Liver (tissue), 9 donors: ENCODE measurements around the gene C11orf97. TPM values are rescaled to one million over a fixed set of nuclear protein-coding genes. Genes with fewer than 3 reads are reported as not detected.
A peak's percentile ranks its signal among the peaks of the same experiment; 100 is the strongest.
"Not testable (repeated sequence)": the region's sequence is repeated elsewhere in the genome, so short reads cannot be mapped to it uniquely, and the experiment has no call there.

Experiments used
- DNase-seq: peaks from one replicate; pipeline ENCODE4 v3.0.0-alpha.2; 2017; ENCODE audit warnings: low spot score
- H3K27ac ChIP-seq, 2 donors: one replicate each; pipeline ENCODE4 v1.7.0; 2013; ENCODE audit warnings: inconsistent platforms in 2 of 2, low read length in 2 of 2, control low read depth in 1 of 2, low read depth in 1 of 2, mild to moderate bottlenecking in 1 of 2
- H3K27me3 ChIP-seq, 4 donors: one replicate each; pipeline versions ENCODE4 v1.6.1 to v1.7.0; 2013; ENCODE audit warnings: low read length in 3 of 4, inconsistent platforms in 1 of 4, mild to moderate bottlenecking in 1 of 4, moderate library complexity in 1 of 4; ENCODE audit not compliant: control insufficient read depth in 4 of 4, insufficient read depth in 4 of 4
- H3K36me3 ChIP-seq, 4 donors: one replicate each; pipeline versions ENCODE4 v1.6.1 to v1.7.0; 2013; ENCODE audit warnings: low read length in 3 of 4, mild to moderate bottlenecking in 3 of 4, low read depth in 1 of 4, moderate library complexity in 1 of 4; ENCODE audit not compliant: control insufficient read depth in 4 of 4, insufficient read depth in 3 of 4
- H3K4me1 ChIP-seq, 4 donors: one replicate each; pipeline versions ENCODE4 v1.6.1 to v1.7.0; 2013; ENCODE audit warnings: low read length in 3 of 4, mild to moderate bottlenecking in 3 of 4, moderate library complexity in 1 of 4; ENCODE audit not compliant: control insufficient read depth in 4 of 4, insufficient read depth in 4 of 4
- H3K4me3 ChIP-seq, 3 donors: one replicate each; pipeline versions ENCODE4 v1.6.1 to v1.7.0; 2013; ENCODE audit warnings: low read length in 3 of 3, control low read depth in 1 of 3, low read depth in 1 of 3, mild to moderate bottlenecking in 1 of 3
- H3K9ac ChIP-seq, 2 donors: one replicate each; pipeline ENCODE4 v1.7.0; 2013; ENCODE audit warnings: low read length in 2 of 2, mild to moderate bottlenecking in 2 of 2, moderate library complexity in 2 of 2, control low read depth in 1 of 2, low read depth in 1 of 2
- H3K9me3 ChIP-seq, 4 donors: one replicate each; pipeline versions ENCODE4 v1.6.1 to v1.7.0; 2013; ENCODE audit warnings: low read length in 3 of 4; ENCODE audit not compliant: control insufficient read depth in 4 of 4
- EGR1 ChIP-seq, 2 donors: IDR thresholded peaks; 2 replicates each; pipeline ENCODE4 v1.6.1; 2016 to 2018; ENCODE audit warnings: antibody characterized with exemption in 2 of 2, low read depth in 2 of 2
- FOXA1 ChIP-seq: IDR thresholded peaks from 2 replicates; pipeline ENCODE4 v1.6.1; 2016; ENCODE audit warnings: antibody characterized with exemption
- GABPA ChIP-seq, 2 donors: IDR thresholded peaks in 1 of 2; conservative IDR thresholded peaks in 1 of 2; 2 replicates each; pipeline ENCODE4 v1.6.1; 2016; ENCODE audit warnings: antibody characterized with exemption in 2 of 2, mild to moderate bottlenecking in 1 of 2, moderate library complexity in 1 of 2
- JUND ChIP-seq, 2 donors: IDR thresholded peaks; 2 replicates each; pipeline ENCODE4 v1.6.1; 2016; ENCODE audit warnings: antibody characterized with exemption in 2 of 2
- NR2F2 ChIP-seq: IDR thresholded peaks from 2 replicates; pipeline ENCODE4 v1.6.1; 2016; ENCODE audit warnings: antibody characterized with exemption
- RAD21 ChIP-seq, 2 donors: IDR thresholded peaks; 2 replicates each; pipeline ENCODE4 v1.6.1; 2016; ENCODE audit warnings: antibody characterized with exemption in 2 of 2, mild to moderate bottlenecking in 2 of 2
- RXRA ChIP-seq, 2 donors: IDR thresholded peaks; 2 replicates each; pipeline ENCODE4 v1.6.1; 2017 to 2018; ENCODE audit warnings: antibody characterized with exemption in 2 of 2, mild to moderate bottlenecking in 1 of 2
- TAF1 ChIP-seq: conservative IDR thresholded peaks from 2 replicates; pipeline ENCODE4 v1.6.1; 2016; ENCODE audit warnings: antibody characterized with exemption, mild to moderate bottlenecking
- YY1 ChIP-seq: IDR thresholded peaks from 2 replicates; pipeline ENCODE4 v1.6.1; 2016; ENCODE audit warnings: antibody characterized with exemption, mild to moderate bottlenecking
- WGBS: extraction: QIAGEN DNeasy Blood & Tissue Kit; methylation state at CpG from one replicate; pipeline ENCODE4 v1.1.7; 2013; 5-methylcytosine and 5-hydroxymethylcytosine counted together
- polyA plus RNA-seq, 2 donors: library from polyadenylated mRNA; stranded (reverse) in 1 of 2; unstranded in 1 of 2; fragments of 200-250 nt in 1 of 2; fragments of >200 nt in 1 of 2; fragmentation: Nextera tagmentation in 1 of 2; extraction: Ambion mirVana in 1 of 2; gene quantifications; one replicate each; pipeline versions ENCODE4 v1.2.1 to v1.2.3, GENCODE V29; 2013 to 2015
- total RNA-seq, 2 donors: library from RNA; depleted of rRNA; stranded (reverse); fragments of >200 nt; gene quantifications; one replicate each; pipeline ENCODE4 v1.2.3, GENCODE V29; 2014
- TF ChIP-seq, protein P1 (sequence below): IDR thresholded peaks from 2 replicates; pipeline ENCODE4 v1.6.1; 2016; ENCODE audit warnings: antibody characterized with exemption
- TF ChIP-seq, protein P2 (sequence below): IDR thresholded peaks from 2 replicates; pipeline ENCODE4 v1.6.1; 2016; ENCODE audit warnings: antibody characterized with exemption
- TF ChIP-seq, protein P3 (sequence below): fragments of 150-350 bp; IDR thresholded peaks from 2 replicates; pipeline ENCODE4 v1.5.1; 2017; ENCODE audit warnings: improper control_type of control experiment, low read depth, low read length; ENCODE audit not compliant: missing input control
- donor health status: healthy.
- donor health status: healthy.
- donor health status: healthy.
- donor health status: healthy.
- donor health status: healthy.

The C11orf97 gene
- total and polyA plus RNA-seq, 4 donors: 0.36 to 0.94 TPM; not detected in 2

DNA sequence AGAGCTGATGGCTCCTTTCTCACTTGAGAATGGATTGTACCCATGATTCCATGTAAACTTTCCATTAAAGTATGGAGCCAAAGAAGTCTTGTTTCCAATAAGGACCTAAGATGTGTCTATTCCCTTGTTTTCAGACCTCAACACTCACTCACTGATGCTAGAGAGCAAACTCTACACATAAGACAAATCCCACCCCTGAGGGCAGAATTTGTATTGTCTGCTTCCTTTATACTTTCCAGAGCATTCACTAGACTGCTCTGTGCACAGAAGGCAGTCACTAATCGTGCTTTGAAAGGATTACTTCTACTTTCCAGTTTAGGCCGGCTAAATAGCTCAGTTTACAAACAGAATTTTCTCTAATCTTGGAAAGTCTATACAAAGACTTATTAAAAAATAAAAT lies 12.1 kb upstream of the C11orf97 start (continued):
- TF ChIP-seq FOXA1: no peak
- TF ChIP-seq EGR1 (IDR thresholded peaks at IDR 0.05; ENCODE audit: low read depth in 2 of 2): no peak
- no peak for TF ChIP-seq TAF1
- TF ChIP-seq NR2F2: no peak

- no peak for DNase-seq
- Histone ChIP-seq H3K27me3 (no peaks in the 10 kb centered on the region), H3K27ac (no peak overlapping the region), H3K9me3 (no peaks in the 10 kb centered on the region), H3K4me1 (no peaks in the 10 kb centered on the region), H3K4me3 (no peak overlapping the region), H3K36me3 (peaks cover 9 to 31% (median 27%) of the 10 kb centered on the region in 4 donors), H3K9ac (no peak overlapping the region)
- no peak for TF ChIP-seq JUND (IDR thresholded peaks at IDR 0.05)
- TF ChIP-seq, protein P1, sequence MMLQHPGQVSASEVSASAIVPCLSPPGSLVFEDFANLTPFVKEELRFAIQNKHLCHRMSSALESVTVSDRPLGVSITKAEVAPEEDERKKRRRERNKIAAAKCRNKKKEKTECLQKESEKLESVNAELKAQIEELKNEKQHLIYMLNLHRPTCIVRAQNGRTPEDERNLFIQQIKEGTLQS: no peak
- no peak for TF ChIP-seq YY1
- no peak for TF ChIP-seq RXRA (IDR thresholded peaks at IDR 0.05)
- no peak for TF ChIP-seq RAD21 (IDR thresholded peaks at IDR 0.05)
- 78% methylated on average over 2 of the region's 2 CpGs for WGBS
Observed at GRCh38 chr11:94501522-94501921, 10.7 kb upstream of the C11orf97 start.

- H3K4me3 ChIP-seq: no peak overlapping the region
- TF ChIP-seq, protein P2, sequence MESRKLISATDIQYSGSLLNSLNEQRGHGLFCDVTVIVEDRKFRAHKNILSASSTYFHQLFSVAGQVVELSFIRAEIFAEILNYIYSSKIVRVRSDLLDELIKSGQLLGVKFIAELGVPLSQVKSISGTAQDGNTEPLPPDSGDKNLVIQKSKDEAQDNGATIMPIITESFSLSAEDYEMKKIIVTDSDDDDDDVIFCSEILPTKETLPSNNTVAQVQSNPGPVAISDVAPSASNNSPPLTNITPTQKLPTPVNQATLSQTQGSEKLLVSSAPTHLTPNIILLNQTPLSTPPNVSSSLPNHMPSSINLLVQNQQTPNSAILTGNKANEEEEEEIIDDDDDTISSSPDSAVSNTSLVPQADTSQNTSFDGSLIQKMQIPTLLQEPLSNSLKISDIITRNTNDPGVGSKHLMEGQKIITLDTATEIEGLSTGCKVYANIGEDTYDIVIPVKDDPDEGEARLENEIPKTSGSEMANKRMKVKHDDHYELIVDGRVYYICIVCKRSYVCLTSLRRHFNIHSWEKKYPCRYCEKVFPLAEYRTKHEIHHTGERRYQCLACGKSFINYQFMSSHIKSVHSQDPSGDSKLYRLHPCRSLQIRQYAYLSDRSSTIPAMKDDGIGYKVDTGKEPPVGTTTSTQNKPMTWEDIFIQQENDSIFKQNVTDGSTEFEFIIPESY: no peak
- TF ChIP-seq GABPA (IDR thresholded peaks at IDR 0.05 in 1 of 2, conservative IDR thresholded peaks at IDR 0.05 in 1 of 2) (no peak), RAD21 (IDR thresholded peaks at IDR 0.05) (peak; percentile 78 to 83)
- TF ChIP-seq, protein P3, sequence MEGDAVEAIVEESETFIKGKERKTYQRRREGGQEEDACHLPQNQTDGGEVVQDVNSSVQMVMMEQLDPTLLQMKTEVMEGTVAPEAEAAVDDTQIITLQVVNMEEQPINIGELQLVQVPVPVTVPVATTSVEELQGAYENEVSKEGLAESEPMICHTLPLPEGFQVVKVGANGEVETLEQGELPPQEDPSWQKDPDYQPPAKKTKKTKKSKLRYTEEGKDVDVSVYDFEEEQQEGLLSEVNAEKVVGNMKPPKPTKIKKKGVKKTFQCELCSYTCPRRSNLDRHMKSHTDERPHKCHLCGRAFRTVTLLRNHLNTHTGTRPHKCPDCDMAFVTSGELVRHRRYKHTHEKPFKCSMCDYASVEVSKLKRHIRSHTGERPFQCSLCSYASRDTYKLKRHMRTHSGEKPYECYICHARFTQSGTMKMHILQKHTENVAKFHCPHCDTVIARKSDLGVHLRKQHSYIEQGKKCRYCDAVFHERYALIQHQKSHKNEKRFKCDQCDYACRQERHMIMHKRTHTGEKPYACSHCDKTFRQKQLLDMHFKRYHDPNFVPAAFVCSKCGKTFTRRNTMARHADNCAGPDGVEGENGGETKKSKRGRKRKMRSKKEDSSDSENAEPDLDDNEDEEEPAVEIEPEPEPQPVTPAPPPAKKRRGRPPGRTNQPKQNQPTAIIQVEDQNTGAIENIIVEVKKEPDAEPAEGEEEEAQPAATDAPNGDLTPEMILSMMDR: peak; percentile 59
- H3K9ac ChIP-seq: no peak overlapping the region
- WGBS: 9% methylated on average over 3 of the region's 3 CpGs
- H3K27ac ChIP-seq: no peak overlapping the region
- no peak for DNase-seq
- no peaks in the 10 kb centered on the region for H3K27me3 ChIP-seq
- no peaks in the 10 kb centered on the region for H3K4me1 ChIP-seq
- no peaks in the 10 kb centered on the region for H3K9me3 ChIP-seq
- H3K36me3 ChIP-seq: peaks cover 0 to 10% (median 4%) of the 10 kb centered on the region in 4 donors
Observed at GRCh38 chr11:94504689-94505293, 7.5 kb upstream of the C11orf97 start.

- DNase-seq: not testable (repeated sequence)
- WGBS: 91% methylated on average over 5 of the region's 5 CpGs
Observed at GRCh38 chr11:94506513-94506912, 5.7 kb upstream of the C11orf97 start.

More at GRCh38 chr11:94506513-94506912, 5.7 kb upstream of the C11orf97 start:
- H3K4me3 ChIP-seq, H3K27me3 ChIP-seq, H3K27ac ChIP-seq, H3K36me3 ChIP-seq, H3K4me1 ChIP-seq, H3K9me3 ChIP-seq, H3K9ac ChIP-seq: not testable (repeated sequence)
